ENCODE data around the gene BICD1. TPM values are rescaled to one million over a fixed set of nuclear protein-coding genes. Genes with fewer than 3 reads are reported as not detected.

Gene BICD1
- polyA plus RNA-seq, 2 of the 4 experiments (the other 2 are of a cell fraction) = 13.0 to 24.3 TPM

- ChIA-PET POLR2A (interaction anchor here (0.6 kb wide), 1 partner anchor 316 kb away, joined by 3 read pairs; no protein-coding TSS in a partner anchor), CTCF (interaction anchor here (1.0 to 1.9 kb wide), 2 partner anchors 8 to 334 kb away, joined by 5 to 14 read pairs; partner anchors contain the start of gene FGD4)
- TF ChIP-seq MAX (IDR thresholded peaks at IDR 0.05) (no peak), RAD21 (conservative IDR thresholded peaks at IDR 0.05 in 1 of 2, IDR thresholded peaks at IDR 0.05 in 1 of 2) (no peak), ESRRA (IDR thresholded peaks at IDR 0.05; ENCODE audit: borderline replicate concordance, low read length) (no peak), ZC3H11A (IDR thresholded peaks at IDR 0.05) (peak; percentile 67)
- H3K9me3 ChIP-seq = no peaks in the 10 kb centered on the region
- FAIRE-seq (no peak), ATAC-seq (no peak), DNase-seq (ENCODE audit: low read depth in 1 of 2, low spot score in 1 of 2) (no peak)
- no peak overlapping the region for H3K27ac ChIP-seq
- peaks cover 5% of the 10 kb centered on the region; the same call in 1 of the 3 replicates for H3K4me1 ChIP-seq
- 97% methylated on average over 3 of the region's 3 CpGs for WGBS (ENCODE audit: missing lambda C conversion rate)
- H3K4me2 ChIP-seq = no peak overlapping the region
- no peak overlapping the region for H3K4me3 ChIP-seq
Observed at GRCh38 chr12:32407795-32408194, 301.1 kb downstream of the BICD1 start.

- no peaks in the 10 kb centered on the region for H3K9me3 ChIP-seq
- H3K4me1 ChIP-seq = no peaks in the 10 kb centered on the region
- FAIRE-seq (no peak), DNase-seq (ENCODE audit: low read depth in 1 of 2, low spot score in 1 of 2) (no peak), ATAC-seq (no peak; a peak in 1 of 6 replicates)
- CTCF ChIA-PET = no interaction called here
- H3K27ac ChIP-seq = no peak overlapping the region
- H3K4me2 ChIP-seq = no peak overlapping the region
- POLR2A ChIA-PET = no interaction called here
- TF ChIP-seq FOXS1 (CRISPR knock-in tag; IDR thresholded peaks at IDR 0.05) (no peak), RNF2 (IDR thresholded peaks at IDR 0.05; ENCODE audit: borderline replicate concordance, low read depth) (no peak), EHF (CRISPR knock-in tag; IDR thresholded peaks at IDR 0.05) (no peak), HEYL (CRISPR knock-in tag; IDR thresholded peaks at IDR 0.05) (no peak), GATA3 (IDR thresholded peaks at IDR 0.05; ENCODE audit: borderline replicate concordance) (no peak)
- WGBS (ENCODE audit: missing lambda C conversion rate) = 70% methylated on average over 3 of the region's 3 CpGs
- H3K4me3 ChIP-seq = no peak overlapping the region
Observed at GRCh38 chr12:32413412-32413811, 306.8 kb downstream of the BICD1 start.

- no peak for ATAC-seq
- CTCF ChIA-PET = no interaction called here
- FAIRE-seq = no peak
- POLR2A ChIA-PET = no interaction called here
- Histone ChIP-seq H3K4me1 (peaks cover 25% of the 10 kb centered on the region), H3K4me2 (no peak overlapping the region), H3K4me3 (no peak overlapping the region), H3K9me3 (no peaks in the 10 kb centered on the region), H3K27ac (no peak overlapping the region)
- DNase-seq (ENCODE audit: low read depth in 1 of 2, low spot score in 1 of 2) = no peak
- WGBS (ENCODE audit: missing lambda C conversion rate) = 95% methylated on average over 5 of the region's 5 CpGs
- no peak for TF ChIP-seq EHF (CRISPR knock-in tag; IDR thresholded peaks at IDR 0.05)
- no peak for TF ChIP-seq HOXA7 (CRISPR knock-in tag; IDR thresholded peaks at IDR 0.05)
- no peak for TF ChIP-seq CHD2 (IDR thresholded peaks at IDR 0.05; ENCODE audit: low read length, partially characterized antibody)
- no peak for TF ChIP-seq TFCP2L1 (CRISPR knock-in tag; IDR thresholded peaks at IDR 0.05)
- no peak for TF ChIP-seq USF2 (IDR thresholded peaks at IDR 0.05)
- TF ChIP-seq REST (IDR thresholded peaks at IDR 0.05) = no peak
- TF ChIP-seq E2F6 (IDR thresholded peaks at IDR 0.05; ENCODE audit: borderline replicate concordance, low read depth) = no peak
- TF ChIP-seq PBX3 (IDR thresholded peaks at IDR 0.05) = no peak
- no peak for TF ChIP-seq HOXB5 (CRISPR knock-in tag; IDR thresholded peaks at IDR 0.05)
- TF ChIP-seq EP300 (IDR thresholded peaks at IDR 0.05) = no peak
- TF ChIP-seq NFE2L2 (conservative IDR thresholded peaks at IDR 0.05; ENCODE audit: low read length) = no peak
- TF ChIP-seq CEBPB (IDR thresholded peaks at IDR 0.05) = no peak
- no peak for TF ChIP-seq KDM1A (IDR thresholded peaks at IDR 0.05; ENCODE audit: low read depth)
- TF ChIP-seq HOXB13 (CRISPR knock-in tag; IDR thresholded peaks at IDR 0.05; ENCODE audit: low read depth) = no peak
- TF ChIP-seq JUNB (IDR thresholded peaks at IDR 0.05) = no peak
Observed at GRCh38 chr12:32418221-32418620, 311.6 kb downstream of the BICD1 start.
